ENCODE measurements around the gene MLYCD.

- TF ChIP-seq CTCF (IDR thresholded peaks at IDR 0.05) (no peak), POLR2A (IDR thresholded peaks at IDR 0.05) (no peak)
Observed at GRCh38 chr16:83967091-83967490, 68.2 kb downstream of the MLYCD start.
